SK-N-SH (cell line): ENCODE results near the gene SOBP. TPM values are rescaled to one million over a fixed set of nuclear protein-coding genes. Genes with fewer than 3 reads are reported as not detected.

ENCODE experiments used
- CTCF ChIA-PET: fragments of 300-600, 350-600 bp; formaldehyde crosslinking; extraction: SDS; loops from one replicate; lab custom pipeline; 2021; lab: Yijun Ruan, JAX
- POLR2A ChIA-PET: fragments of 350-600 bp; sonication (Branson Sonifier 250); formaldehyde crosslinking; extraction: SDS; loops from one replicate; lab custom pipeline; 2020; ENCODE audit warnings: antibody characterized with exemption, inconsistent platforms; lab: Yijun Ruan, JAX
- DNase-seq: peaks from one replicate; pipeline ENCODE4 v3.0.0; 2012
- H2AFZ ChIP-seq: fragments of 200-600 bp; sonication (generic); 2 replicates; pipeline ENCODE4 v1.8.1; 2016; ENCODE audit warnings: antibody characterized with exemption, mild to moderate bottlenecking, low read depth
- H3F3A ChIP-seq: fragments of 200-600 bp; sonication (generic); replicated peaks from 2 replicates; pipeline ENCODE3; 2016; ENCODE audit warnings: antibody characterized with exemption, mild to moderate bottlenecking; ENCODE audit not compliant: insufficient read depth
- H3K27ac ChIP-seq, 2 experiments: fragments of 200-500 bp in 1 of 2; fragments of 200-600 bp in 1 of 2; sonication (Bioruptor generic) in 1 of 2; sonication (generic), shearing (Covaris generic) in 1 of 2; 2 replicates each; pipeline versions ENCODE4 v1.5.1 to v1.6.1; 2014 to 2016; ENCODE audit warnings: low read depth in 2 of 2, inconsistent platforms in 1 of 2, low read length in 1 of 2, mild to moderate bottlenecking in 1 of 2, mixed read lengths in 1 of 2
- H3K27me3 ChIP-seq: fragments of 200-600 bp; sonication (generic), shearing (Covaris generic); 2 replicates; pipeline ENCODE4 v1.6.1; 2016; ENCODE audit warnings: mixed run types; ENCODE audit not compliant: insufficient read depth
- H3K36me3 ChIP-seq, 2 experiments: fragments of 200-500 bp in 1 of 2; fragments of 200-600 bp in 1 of 2; sonication (Bioruptor generic) in 1 of 2; sonication (generic) in 1 of 2; replicated peaks in 1 of 2; 2 replicates each; pipeline versions ENCODE3 to v1.5.1; 2014 to 2016; ENCODE audit warnings: low read length in 1 of 2, mild to moderate bottlenecking in 1 of 2; ENCODE audit not compliant: insufficient read depth in 2 of 2, control insufficient read depth in 1 of 2
- H3K4me1 ChIP-seq, 2 experiments: fragments of 200-500 bp in 1 of 2; fragments of 200-600 bp in 1 of 2; sonication (Bioruptor generic) in 1 of 2; sonication (generic), shearing (Covaris generic) in 1 of 2; 2 replicates each; pipeline versions ENCODE4 v1.5.1 to v1.6.1; 2014 to 2016; ENCODE audit warnings: low read depth in 1 of 2, low read length in 1 of 2, mixed run types in 1 of 2; ENCODE audit not compliant: insufficient read depth in 2 of 2, control insufficient read depth in 1 of 2
- H3K4me2 ChIP-seq: fragments of 200-600 bp; sonication (generic), shearing (Covaris generic); 2 replicates; pipeline ENCODE4 v1.6.1; 2017; ENCODE audit warnings: mixed run types
- H3K4me3 ChIP-seq, 2 experiments: fragments of 200-500 bp in 1 of 2; fragments of 200-600 bp in 1 of 2; sonication (Bioruptor generic) in 1 of 2; sonication (generic), shearing (Covaris generic) in 1 of 2; 2 replicates each; pipeline versions ENCODE4 v1.5.1 to v1.8.1; 2014 to 2016; ENCODE audit warnings: low read depth in 2 of 2, inconsistent platforms in 1 of 2, low read length in 1 of 2, mild to moderate bottlenecking in 1 of 2, mixed read lengths in 1 of 2, moderate library complexity in 1 of 2
- H3K79me2 ChIP-seq: fragments of 200-600 bp; sonication (generic); 2 replicates; pipeline ENCODE4 v1.8.1; 2017; ENCODE audit warnings: mild to moderate bottlenecking; ENCODE audit not compliant: insufficient read depth
- H3K9ac ChIP-seq: fragments of 200-600 bp; sonication (generic); 2 replicates; pipeline ENCODE4 v1.6.1; 2017; ENCODE audit warnings: mixed run types
- H3K9me2 ChIP-seq: fragments of 200-600 bp; sonication (generic); 2 replicates; pipeline ENCODE4 v1.6.1; 2017; ENCODE audit warnings: mixed run types
- H3K9me3 ChIP-seq: fragments of 200-600 bp; sonication (generic); 2 replicates; pipeline ENCODE4 v1.6.1; 2017; ENCODE audit warnings: mixed run types, mild to moderate bottlenecking, moderate library complexity
- H4K20me1 ChIP-seq: fragments of 200-600 bp; sonication (generic); 2 replicates; pipeline ENCODE4 v1.6.1; 2017; ENCODE audit warnings: mild to moderate bottlenecking, mixed run types; ENCODE audit not compliant: insufficient read depth
- EP300 ChIP-seq, 2 experiments: IDR thresholded peaks; 2 replicates each; pipeline versions ENCODE4 v1.4.0 to v1.6.1; 2012; ENCODE audit warnings: borderline replicate concordance in 1 of 2, low read depth in 1 of 2, low read length in 1 of 2
- EZH2phosphoT487 ChIP-seq: fragments of 200-600 bp; sonication (generic); IDR thresholded peaks from 2 replicates; pipeline ENCODE4 v1.6.1; 2017; ENCODE audit warnings: low read depth, mixed run types, mild to moderate bottlenecking, antibody characterized with exemption, moderate library complexity, borderline replicate concordance
- FOSL2 ChIP-seq: IDR thresholded peaks from 2 replicates; pipeline ENCODE4 v1.4.0; 2012; ENCODE audit warnings: low read depth, mild to moderate bottlenecking, moderate library complexity, borderline replicate concordance
- FOXJ3 ChIP-seq: sonication (generic); formaldehyde crosslinking; IDR thresholded peaks from 2 replicates; pipeline ENCODE4 v1.5.1; 2020; ENCODE audit warnings: mild to moderate bottlenecking, missing genetic modification reagents
- GATA2 ChIP-seq: sonication (generic); formaldehyde crosslinking; IDR thresholded peaks from 2 replicates; pipeline ENCODE4 v1.5.0; 2020; ENCODE audit warnings: mild to moderate bottlenecking, missing genetic modification reagents
- JUND ChIP-seq: IDR thresholded peaks from 2 replicates; pipeline ENCODE4 v1.4.0; 2012
- MXI1 ChIP-seq: IDR thresholded peaks from 2 replicates; pipeline ENCODE4 v1.6.1; 2012; ENCODE audit warnings: mild to moderate bottlenecking, low read depth, low read length, improper control_type of control experiment
- NFIC ChIP-seq: IDR thresholded peaks from 2 replicates; pipeline ENCODE4 v1.4.0; 2012; ENCODE audit warnings: borderline replicate concordance
- RCOR1 ChIP-seq: fragments of 150-350 bp; IDR thresholded peaks from 2 replicates; pipeline ENCODE4 v1.6.1; 2017; ENCODE audit warnings: antibody characterized with exemption, low read length
- RFX5 ChIP-seq: IDR thresholded peaks from 2 replicates; pipeline ENCODE4 v1.6.1; 2012; ENCODE audit warnings: mild to moderate bottlenecking, improper control_type of control experiment, low read length
- USF1 ChIP-seq: IDR thresholded peaks from 2 replicates; pipeline ENCODE4 v1.4.0; 2012; ENCODE audit warnings: low read depth, borderline replicate concordance
- WGBS: methylation state at CpG from one replicate; pipeline ENCODE4 v1.1.6; 2017; ENCODE audit warnings: low lambda C conversion rate; 5-methylcytosine and 5-hydroxymethylcytosine counted together
- polyA plus RNA-seq, 3 experiments: library from polyadenylated mRNA; depleted of rRNA; stranded (reverse); fragments of >200 nt; gene quantifications; 2 replicates each; pipeline ENCODE4 v1.2.3, GENCODE V29; 2012
- TF ChIP-seq, protein P1 (sequence below): fragments of 150-350 bp; IDR thresholded peaks from 2 replicates; pipeline ENCODE4 v1.6.1; 2017; ENCODE audit warnings: antibody characterized with exemption, low read length, low read depth, borderline replicate concordance

The SOBP gene
- polyA plus RNA-seq, 1 of the 3 experiments (the other 2 are of a cell fraction) = 0.61 TPM

DNA sequence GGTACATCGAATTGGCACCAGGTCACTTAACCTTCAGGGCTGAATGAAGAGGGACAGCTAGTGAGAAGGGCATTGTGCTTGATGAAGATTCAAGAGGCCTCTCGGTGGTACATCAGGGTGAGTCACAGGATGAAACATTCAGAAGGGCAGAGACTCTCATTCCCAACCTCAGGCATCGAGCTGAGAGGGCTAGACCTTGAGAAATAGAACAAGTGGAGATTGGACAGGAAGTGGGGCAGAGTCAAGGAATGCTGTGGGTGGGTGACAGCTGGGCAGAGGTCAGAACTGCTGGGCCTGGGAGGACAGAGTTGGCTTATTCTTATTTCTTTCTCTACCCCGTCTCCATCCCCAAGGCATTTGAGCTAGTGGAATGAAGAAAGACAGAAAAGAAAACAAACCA lies 208.2 kb downstream of the SOBP start:
- peaks cover 4% of the 10 kb centered on the region for H3F3A ChIP-seq
- H3K36me3 ChIP-seq = no peaks in the 10 kb centered on the region
- H3K4me3 ChIP-seq = no peak overlapping the region
- H2AFZ ChIP-seq = peak overlapping the region; percentile 54; the same call in 1 of the 2 replicates
- H3K27ac ChIP-seq = no peak overlapping the region
- no peaks in the 10 kb centered on the region for H3K79me2 ChIP-seq
- no peaks in the 10 kb centered on the region for H3K27me3 ChIP-seq
- H3K9me3 ChIP-seq = no peaks in the 10 kb centered on the region
- CTCF ChIA-PET = interaction anchor here (0.7 to 1.6 kb wide), 5 partner anchors 19 to 566 kb away, joined by 3 to 6 read pairs (median 4); no protein-coding TSS in a partner anchor
- H3K4me2 ChIP-seq = no peak overlapping the region
- H3K9me2 ChIP-seq = no peaks in the 10 kb centered on the region
- POLR2A ChIA-PET = no interaction called here
- DNase-seq = no peak
- WGBS = 47% methylated on average over 4 of the region's 4 CpGs
- H3K9ac ChIP-seq = no peak overlapping the region
- H4K20me1 ChIP-seq = no peaks in the 10 kb centered on the region
- peaks cover 0 to 3% of the 10 kb centered on the region in 2 experiments; a peak in 1 of 4 replicates for H3K4me1 ChIP-seq
- TF ChIP-seq FOSL2 = peak; percentile 21; the same call in 1 of the 2 replicates
- no peak for TF ChIP-seq JUND

- POLR2A ChIA-PET = no interaction called here
- Histone ChIP-seq H3K9me2 (no peaks in the 10 kb centered on the region), H3K9me3 (no peaks in the 10 kb centered on the region), H3K79me2 (no peaks in the 10 kb centered on the region), H3K4me1 (peaks cover 0 to 3% of the 10 kb centered on the region in 2 experiments; a peak in 1 of 4 replicates), H3K36me3 (no peaks in the 10 kb centered on the region), H3K9ac (no peak overlapping the region), H3K4me3 (no peak overlapping the region), H4K20me1 (no peaks in the 10 kb centered on the region), H3K27me3 (no peaks in the 10 kb centered on the region), H3K27ac (no peak overlapping the region), H3F3A (peaks cover 4% of the 10 kb centered on the region), H3K4me2 (no peak overlapping the region), H2AFZ (no peak overlapping the region)
- CTCF ChIA-PET = interaction anchor here (1.1 to 1.6 kb wide), 3 partner anchors 13 to 567 kb away, joined by 4 to 6 read pairs (median 4); no protein-coding TSS in a partner anchor
- WGBS = 63% methylated on average over 7 of the region's 7 CpGs
- TF ChIP-seq EZH2phosphoT487 (no peak), RFX5 (no peak), GATA2 (no peak), EP300 (IDR thresholded peaks at IDR 0.05; ENCODE audit: borderline replicate concordance in 1 of 2, low read depth in 1 of 2, low read length in 1 of 2) (no peak), RCOR1 (no peak), USF1 (no peak), NFIC (no peak), FOXJ3 (CRISPR knock-in tag) (no peak), MXI1 (no peak)
- TF ChIP-seq, protein P1, sequence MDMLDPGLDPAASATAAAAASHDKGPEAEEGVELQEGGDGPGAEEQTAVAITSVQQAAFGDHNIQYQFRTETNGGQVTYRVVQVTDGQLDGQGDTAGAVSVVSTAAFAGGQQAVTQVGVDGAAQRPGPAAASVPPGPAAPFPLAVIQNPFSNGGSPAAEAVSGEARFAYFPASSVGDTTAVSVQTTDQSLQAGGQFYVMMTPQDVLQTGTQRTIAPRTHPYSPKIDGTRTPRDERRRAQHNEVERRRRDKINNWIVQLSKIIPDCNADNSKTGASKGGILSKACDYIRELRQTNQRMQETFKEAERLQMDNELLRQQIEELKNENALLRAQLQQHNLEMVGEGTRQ = no peak
- DNase-seq = no peak
Measured at GRCh38 chr6:107699254-107699653, 209.3 kb downstream of the SOBP start.
